IPS-18c (cell line): ENCODE results near the gene SOX6.

Experiments
- H3K4me3 ChIP-seq: 2 replicates; pipeline ENCODE4 v1.7.0; 2013; ENCODE audit warnings: low read depth, mild to moderate bottlenecking, low read length, moderate library complexity; ENCODE audit not compliant: insufficient read depth
- H3K9me3 ChIP-seq: one replicate; pipeline ENCODE4 v1.6.1; 2013; ENCODE audit warnings: mild to moderate bottlenecking, low read length, moderate library complexity; ENCODE audit not compliant: control insufficient read depth, insufficient read depth

The SOX6 gene

DNA sequence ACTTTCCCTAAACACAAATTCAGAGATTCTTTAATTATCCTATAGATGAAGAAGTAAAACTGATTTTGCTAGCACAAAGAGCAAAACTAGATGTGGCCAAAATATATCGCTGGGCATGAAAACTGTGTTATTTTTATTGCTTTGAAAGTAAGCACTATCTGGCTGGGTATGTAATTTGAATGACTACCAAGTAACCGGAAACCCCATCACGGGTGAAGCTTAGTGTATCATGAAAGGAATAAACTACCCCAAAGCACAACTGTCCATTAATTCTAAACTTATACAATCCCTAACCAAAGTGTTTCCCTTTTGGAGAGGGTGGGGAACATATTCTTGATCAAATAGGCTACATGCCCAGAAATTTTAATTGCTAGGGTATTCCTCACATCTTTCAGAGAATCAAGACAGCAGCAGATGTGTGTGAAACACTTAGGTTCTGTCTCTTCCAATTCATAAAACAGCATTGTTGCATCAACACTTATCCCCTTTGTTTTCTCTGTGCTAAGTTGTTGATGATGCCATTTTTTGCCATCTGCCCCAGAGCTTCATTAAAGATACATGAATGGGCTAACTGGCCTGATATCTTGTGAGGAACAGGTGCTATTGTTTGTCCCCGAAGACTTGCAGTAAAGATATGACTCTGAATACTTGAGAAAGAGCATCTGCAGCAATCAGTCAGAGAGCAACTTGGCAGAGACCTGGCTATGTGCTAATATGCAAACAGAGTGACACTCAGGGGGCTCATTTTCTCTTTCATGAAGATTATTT is 238.2 kb downstream of the SOX6 start:
- Histone ChIP-seq H3K4me3 (no peak overlapping the region), H3K9me3 (no peaks in the 10 kb centered on the region)

DNA sequence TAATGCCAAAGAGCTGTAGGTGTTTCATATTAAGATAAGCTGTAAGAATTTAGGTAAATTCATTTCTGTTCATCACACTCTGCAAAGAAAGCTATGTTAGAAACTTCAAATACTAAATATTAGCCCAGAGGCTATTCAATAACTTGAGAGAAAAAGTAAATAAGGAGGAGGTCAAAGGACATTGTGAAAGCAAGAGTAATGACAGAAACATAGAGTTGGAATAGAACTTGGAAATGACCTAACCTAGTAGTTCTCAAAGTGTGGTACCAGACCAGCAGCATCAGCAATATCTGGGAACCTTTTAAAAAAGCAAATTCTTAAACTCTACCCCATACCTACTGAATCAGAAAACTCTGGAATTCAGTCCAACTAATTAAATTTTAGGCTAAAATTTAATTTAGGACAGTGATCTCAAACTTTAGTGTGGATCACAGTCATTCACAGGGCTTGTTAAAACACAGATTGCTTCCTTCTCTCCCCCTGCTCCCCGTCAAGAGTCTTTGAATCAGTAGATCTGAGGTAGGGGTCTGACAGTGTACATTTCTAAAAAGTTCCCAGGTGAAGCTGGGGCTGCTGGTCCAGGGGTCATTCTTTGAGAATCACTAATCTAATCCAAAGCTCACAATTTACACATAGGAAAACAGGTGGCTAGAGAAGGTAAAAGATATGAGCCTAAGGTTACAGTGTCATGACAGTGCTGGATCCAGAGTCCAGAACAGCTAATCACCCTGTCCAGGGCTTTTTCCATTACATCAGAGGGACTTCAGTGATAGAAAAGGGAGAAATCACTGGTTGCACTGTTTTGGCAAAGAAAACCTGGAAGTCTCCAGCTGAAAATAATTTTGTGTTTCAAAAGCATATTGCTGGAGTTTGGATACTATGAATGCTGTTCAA is 241.1 kb downstream of the SOX6 start:
- no peaks in the 10 kb centered on the region for H3K9me3 ChIP-seq

GRCh38 chr11:16114431-16114830 is 241.9 kb downstream of the SOX6 start:
- H3K4me3 ChIP-seq = no peak overlapping the region
- H3K9me3 ChIP-seq = no peaks in the 10 kb centered on the region

More for the DNA sequence above, 241.1 kb downstream of the SOX6 start:
- no peak overlapping the region for H3K4me3 ChIP-seq

DNA sequence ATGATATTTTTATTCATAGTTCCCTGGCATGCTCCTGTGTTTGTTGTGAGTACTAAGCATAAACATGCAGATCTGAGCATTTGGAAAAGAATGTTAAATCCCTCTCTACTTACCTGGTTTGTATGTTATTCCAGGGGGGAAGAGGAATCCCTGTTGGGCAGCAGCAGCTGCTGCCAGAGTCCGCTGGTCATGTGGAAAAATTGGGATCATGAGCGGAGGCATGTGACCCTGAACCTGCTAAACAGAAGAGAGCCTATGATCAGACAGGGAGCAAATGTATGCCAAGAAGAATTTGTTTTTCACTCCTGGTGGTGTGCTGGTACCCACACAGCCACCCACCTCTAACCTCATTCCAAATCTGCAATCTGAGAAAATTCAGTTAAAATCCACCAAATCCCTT is 244.7 kb downstream of the SOX6 start:
- Histone ChIP-seq H3K4me3 (no peak overlapping the region), H3K9me3 (no peaks in the 10 kb centered on the region)

GRCh38 chr11:16110886-16111285 is 245.5 kb downstream of the SOX6 start:
- Histone ChIP-seq H3K4me3 (no peak overlapping the region), H3K9me3 (no peaks in the 10 kb centered on the region)

DNA sequence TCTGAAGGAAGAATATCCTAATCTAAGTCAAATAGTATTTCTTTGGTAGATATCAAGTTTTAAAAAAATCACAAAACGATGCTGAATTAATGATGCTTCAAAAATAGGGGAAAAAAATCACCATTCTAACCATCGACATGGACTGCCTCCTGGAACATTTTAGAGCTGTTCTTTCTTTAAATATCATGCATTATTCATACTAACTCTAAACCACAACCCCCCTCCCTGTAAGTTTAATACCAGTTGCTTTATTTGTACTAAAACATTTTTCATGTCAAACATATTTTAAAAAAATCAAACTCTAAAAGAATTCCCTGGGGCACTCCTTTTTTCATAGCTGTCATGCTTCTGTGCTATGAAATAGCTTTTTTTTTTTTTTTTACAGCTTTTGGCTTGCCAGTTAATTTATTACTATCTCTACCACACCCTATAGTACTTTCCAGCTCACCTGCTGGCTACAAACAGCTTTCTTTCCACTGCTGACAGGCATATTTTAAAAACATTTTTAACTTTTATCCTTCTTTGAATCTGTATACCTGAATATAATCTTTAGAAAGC is 256.9 kb downstream of the SOX6 start:
- Histone ChIP-seq H3K4me3 (no peak overlapping the region), H3K9me3 (no peaks in the 10 kb centered on the region)

- Histone ChIP-seq H3K9me3 (no peaks in the 10 kb centered on the region), H3K4me3 (no peak overlapping the region)
These were observed 257.7 kb downstream of the SOX6 start for GRCh38 chr11:16098526-16099205.

DNA sequence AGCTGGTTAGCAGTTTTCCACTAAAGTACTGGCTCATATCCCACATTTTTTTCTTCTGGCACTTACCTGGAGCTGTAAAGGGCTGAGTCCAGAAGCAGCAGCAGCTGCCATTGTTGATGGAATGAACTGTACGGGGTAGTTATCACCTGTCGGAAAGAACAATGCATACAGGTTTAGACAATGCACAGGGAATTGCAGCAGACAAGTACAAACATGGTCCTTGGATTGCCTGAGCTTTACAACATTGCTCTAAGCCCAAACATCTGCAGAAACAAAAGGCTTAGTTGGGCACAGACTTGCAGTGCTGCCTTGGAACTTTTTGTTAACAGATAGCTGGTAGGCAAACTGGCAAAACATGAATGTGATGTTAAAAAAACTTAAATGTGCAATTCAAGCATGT is 258.8 kb downstream of the SOX6 start:
- Histone ChIP-seq H3K4me3 (no peak overlapping the region), H3K9me3 (no peaks in the 10 kb centered on the region)

GRCh38 chr11:16096336-16096735 is 260.0 kb downstream of the SOX6 start:
- no peaks in the 10 kb centered on the region for H3K9me3 ChIP-seq
- H3K4me3 ChIP-seq = no peak overlapping the region

- Histone ChIP-seq H3K4me3 (no peak overlapping the region), H3K9me3 (no peaks in the 10 kb centered on the region)
These were observed 260.6 kb downstream of the SOX6 start for GRCh38 chr11:16095756-16096155.

GRCh38 chr11:16093889-16094653 is 262.3 kb downstream of the SOX6 start:
- Histone ChIP-seq H3K4me3 (no peak overlapping the region), H3K9me3 (no peaks in the 10 kb centered on the region)

DNA sequence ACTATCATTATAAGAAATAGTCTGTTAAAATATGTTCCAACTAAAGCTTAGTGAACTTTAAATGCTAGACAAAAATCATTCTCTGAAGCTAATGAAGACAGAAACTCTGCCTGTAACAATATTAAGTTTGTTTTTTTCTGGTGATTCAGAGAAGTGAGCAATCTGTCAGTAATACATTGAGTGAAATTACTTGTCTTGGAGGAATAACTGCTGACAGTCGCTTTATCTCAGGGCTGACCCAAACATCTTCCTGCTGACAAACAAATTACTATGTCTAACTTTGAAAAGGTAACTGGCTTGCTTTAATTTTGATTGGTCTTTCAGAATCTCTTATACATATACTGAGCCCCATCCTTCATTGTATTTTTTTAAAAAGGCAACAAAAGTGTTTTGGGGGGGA is 264.5 kb downstream of the SOX6 start:
- Histone ChIP-seq H3K4me3 (no peak overlapping the region), H3K9me3 (no peaks in the 10 kb centered on the region)

- Histone ChIP-seq H3K4me3 (no peak overlapping the region), H3K9me3 (no peaks in the 10 kb centered on the region)
These were observed 266.9 kb downstream of the SOX6 start for GRCh38 chr11:16089481-16089880.

GRCh38 chr11:16088774-16089173 is 267.6 kb downstream of the SOX6 start:
- H3K4me3 ChIP-seq = no peak overlapping the region
- H3K9me3 ChIP-seq = no peaks in the 10 kb centered on the region

DNA sequence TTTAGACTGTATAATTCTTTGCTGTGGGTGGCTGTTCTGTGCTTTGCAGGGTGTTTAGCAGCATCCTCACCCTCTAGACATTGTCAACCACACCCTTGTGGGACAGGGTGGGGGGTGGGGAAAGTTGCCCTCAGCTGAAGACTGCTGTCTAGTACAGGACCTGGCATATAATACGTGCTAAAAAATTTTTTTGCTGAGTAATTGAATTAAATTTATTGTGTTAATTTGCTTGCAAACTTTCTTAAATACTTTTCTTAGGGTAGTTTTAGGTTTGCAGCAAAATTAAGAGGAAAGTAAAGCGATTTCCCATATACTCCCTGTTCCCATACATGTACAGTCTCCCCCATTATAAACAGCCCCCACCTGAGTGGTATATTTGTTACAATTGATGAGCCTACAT is 268.5 kb downstream of the SOX6 start:
- Histone ChIP-seq H3K9me3 (no peaks in the 10 kb centered on the region), H3K4me3 (no peak overlapping the region)

- Histone ChIP-seq H3K9me3 (no peaks in the 10 kb centered on the region), H3K4me3 (no peak overlapping the region)
These were observed 270.0 kb downstream of the SOX6 start for GRCh38 chr11:16086229-16086819.
